HEK293 (cell line): ENCODE data around the gene FXYD5.

Experiments used
- CTCF ChIA-PET: fragments of 350-600 bp; formaldehyde crosslinking; extraction: SDS; loops from one replicate; lab custom pipeline; 2021; ENCODE audit warnings: antibody characterized with exemption; lab: Yijun Ruan, JAX
- POLR2A ChIA-PET: fragments of 300-600 bp; formaldehyde crosslinking; extraction: SDS; loops from one replicate; lab custom pipeline; 2020; ENCODE audit warnings: antibody characterized with exemption, inconsistent platforms; lab: Yijun Ruan, JAX
- H3K27ac ChIP-seq: fragments of 200-500 bp; sonication (Bioruptor generic); 2 replicates; pipeline ENCODE4 v1.5.1; 2014; ENCODE audit warnings: low read depth, low read length, control low read depth, inconsistent platforms; ENCODE audit errors: extremely low read depth
- H3K36me3 ChIP-seq, 2 experiments: fragments of 200-500 bp in 1 of 2; sonication (Bioruptor generic) in 1 of 2; 1 replicate in 1 of 2; 2 replicates in 1 of 2; pipeline ENCODE4 v1.5.1; 2014 to 2017; ENCODE audit warnings: inconsistent platforms in 2 of 2, low read length in 2 of 2; ENCODE audit not compliant: control insufficient read depth in 2 of 2, insufficient read depth in 1 of 2
- H3K4me1 ChIP-seq: fragments of 200-500 bp; sonication (Bioruptor generic); 2 replicates; pipeline ENCODE4 v1.5.1; 2014; ENCODE audit warnings: mild to moderate bottlenecking, low read length, inconsistent platforms; ENCODE audit not compliant: control insufficient read depth, insufficient read depth
- H3K4me3 ChIP-seq: 2 replicates; pipeline ENCODE4 v1.5.1; 2011; ENCODE audit warnings: low read depth, mild to moderate bottlenecking, control low read depth, low read length, moderate library complexity
- H3K9me3 ChIP-seq: fragments of 200-500 bp; sonication (Bioruptor generic); 2 replicates; pipeline ENCODE4 v1.5.1; 2014; ENCODE audit warnings: low read depth, low read length, inconsistent platforms; ENCODE audit not compliant: control insufficient read depth, insufficient read depth
- GFI1B ChIP-seq: fragments of 450-650 bp; formaldehyde crosslinking; IDR thresholded peaks from 2 replicates; pipeline ENCODE4 v1.5.1; 2016; ENCODE audit warnings: missing biosample characterization, missing genetic modification characterization
- IKZF3 ChIP-seq: fragments of 450-650 bp; IDR thresholded peaks from 2 replicates; pipeline ENCODE4 v1.5.0; 2018; ENCODE audit warnings: missing biosample characterization, mild to moderate bottlenecking, missing genetic modification characterization, moderate library complexity
- MYNN ChIP-seq: fragments of 450-650 bp; formaldehyde crosslinking; IDR thresholded peaks from 2 replicates; pipeline ENCODE4 v1.5.1; 2016; ENCODE audit warnings: missing biosample characterization, missing genetic modification characterization, borderline replicate concordance
- PRDM1 ChIP-seq: fragments of 450-650 bp; formaldehyde crosslinking; IDR thresholded peaks from 2 replicates; pipeline ENCODE4; 2016; ENCODE audit warnings: missing biosample characterization, missing genetic modification characterization
- TRIM28 ChIP-seq: IDR thresholded peaks from 2 replicates; pipeline ENCODE4 v1.6.1; 2011; ENCODE audit warnings: low read length, control low read depth, borderline replicate concordance
- ZNF114 ChIP-seq: fragments of 450-650 bp; formaldehyde crosslinking; IDR thresholded peaks from 2 replicates; pipeline ENCODE4 v1.5.0; 2017; ENCODE audit warnings: missing biosample characterization, missing genetic modification characterization
- ZNF174 ChIP-seq: fragments of 450-650 bp; formaldehyde crosslinking; IDR thresholded peaks from 2 replicates; pipeline ENCODE4 v1.5.0; 2017; ENCODE audit warnings: missing biosample characterization, mild to moderate bottlenecking, missing genetic modification characterization
- ZNF24 ChIP-seq: fragments of 450-650 bp; formaldehyde crosslinking; IDR thresholded peaks from 2 replicates; pipeline ENCODE4 v1.5.1; 2016; ENCODE audit warnings: missing biosample characterization, missing genetic modification characterization
- ZNF311 ChIP-seq: fragments of 450-650 bp; formaldehyde crosslinking; IDR thresholded peaks from 2 replicates; pipeline ENCODE4 v1.5.1; 2017; ENCODE audit warnings: missing biosample characterization, missing genetic modification characterization, borderline replicate concordance
- ZNF354C ChIP-seq: fragments of 450-650 bp; formaldehyde crosslinking; IDR thresholded peaks from 2 replicates; pipeline ENCODE4 v1.5.1; 2016; ENCODE audit warnings: missing biosample characterization, missing genetic modification characterization, low read depth, borderline replicate concordance
- ZNF366 ChIP-seq: fragments of 450-650 bp; formaldehyde crosslinking; conservative IDR thresholded peaks from 2 replicates; pipeline ENCODE4 v1.5.1; 2016; ENCODE audit warnings: missing biosample characterization, missing genetic modification characterization
- ZNF394 ChIP-seq: fragments of 450-650 bp; formaldehyde crosslinking; IDR thresholded peaks from 2 replicates; pipeline ENCODE4 v1.5.1; 2016; ENCODE audit warnings: missing biosample characterization, missing genetic modification characterization, mild to moderate bottlenecking, moderate library complexity, borderline replicate concordance
- ZNF423 ChIP-seq: fragments of 450-650 bp; formaldehyde crosslinking; IDR thresholded peaks from 2 replicates; pipeline ENCODE4 v1.5.1; 2016; ENCODE audit warnings: missing biosample characterization, missing genetic modification characterization
- ZNF510 ChIP-seq: fragments of 450-650 bp; formaldehyde crosslinking; IDR thresholded peaks from 2 replicates; pipeline ENCODE4 v1.5.1; 2018; ENCODE audit warnings: mild to moderate bottlenecking, missing genetic modification characterization, missing biosample characterization; ENCODE audit not compliant: insufficient replicate concordance
- ZNF560 ChIP-seq: fragments of 450-650 bp; formaldehyde crosslinking; IDR thresholded peaks from 2 replicates; pipeline ENCODE4 v1.5.1; 2017; ENCODE audit warnings: missing biosample characterization, missing genetic modification characterization, borderline replicate concordance
- ZSCAN23 ChIP-seq: fragments of 450-650 bp; formaldehyde crosslinking; IDR thresholded peaks from 2 replicates; pipeline ENCODE4 v1.5.1; 2016; ENCODE audit warnings: missing biosample characterization, missing genetic modification characterization
- TF ChIP-seq, protein P1 (sequence below): fragments of 450-650 bp; formaldehyde crosslinking; conservative IDR thresholded peaks from 2 replicates; pipeline ENCODE4 v1.5.1; 2016; ENCODE audit warnings: low read depth, missing biosample characterization, missing genetic modification characterization
- TF ChIP-seq, protein P2 (sequence below): fragments of 450-650 bp; formaldehyde crosslinking; IDR thresholded peaks from 2 replicates; pipeline ENCODE4 v1.5.1; 2017; ENCODE audit warnings: missing biosample characterization, missing genetic modification characterization

The FXYD5 gene

DNA sequence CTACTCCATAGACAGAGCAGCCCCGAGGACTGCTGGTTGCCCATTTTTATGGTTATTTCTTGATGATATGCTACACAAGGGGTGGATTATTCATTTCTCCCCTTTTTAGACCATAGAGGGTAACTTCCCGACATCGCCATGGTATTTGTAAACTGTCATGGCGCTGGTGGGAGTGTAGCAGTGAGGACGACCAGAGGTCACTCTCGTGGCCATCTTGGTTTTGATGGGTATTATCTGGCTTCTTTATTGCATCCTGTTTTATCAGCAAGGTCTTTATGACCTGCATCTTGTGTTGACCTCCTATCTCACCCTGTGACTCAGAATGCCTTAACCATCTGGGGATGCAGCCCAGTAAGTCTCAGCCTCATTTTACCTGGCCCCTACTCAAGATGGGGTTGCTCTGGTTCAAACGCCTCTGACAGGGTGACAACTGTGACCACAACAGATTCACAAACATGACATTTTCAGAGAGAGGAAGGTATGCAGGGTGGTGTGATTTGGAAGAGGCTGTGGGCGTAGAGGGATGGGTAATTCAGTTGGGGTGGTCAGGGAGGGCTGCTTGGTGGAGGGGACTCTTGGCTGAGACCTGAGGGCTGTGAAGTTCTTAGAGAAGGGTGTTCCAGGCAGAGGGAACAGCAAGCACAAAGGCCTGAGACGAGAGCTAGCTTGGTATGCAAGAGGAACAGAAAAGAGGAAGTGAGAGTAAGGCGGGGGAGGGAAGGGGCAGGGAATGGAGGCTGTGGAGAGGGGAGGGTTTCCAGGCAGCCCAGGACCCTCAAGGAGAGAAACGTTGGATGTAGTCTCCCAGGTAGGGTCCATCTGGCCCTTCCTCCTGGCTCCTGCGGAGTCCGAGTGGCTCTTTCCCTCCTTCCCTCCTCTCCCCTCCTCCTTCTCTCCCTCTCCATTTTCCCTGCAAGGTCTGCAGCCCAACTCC lies 50.5 kb downstream of the FXYD5 start:
- ChIA-PET POLR2A (interaction anchor here (0.6 kb wide), 2 partner anchors 75 to 633 kb away, joined by 5 read pairs; no protein-coding TSS in a partner anchor), CTCF (interaction anchor here (1.1 to 1.2 kb wide), 2 partner anchors 36 to 51 kb away, joined by 3 read pairs; partner anchors contain the start of gene FXYD5)
- Histone ChIP-seq H3K4me1 (no peaks in the 10 kb centered on the region), H3K27ac (no peak overlapping the region), H3K36me3 (peaks cover 0 to 4% of the 10 kb centered on the region in 2 experiments; a peak in 1 of 3 replicates), H3K4me3 (no peak overlapping the region), H3K9me3 (no peaks in the 10 kb centered on the region)
- TF ChIP-seq ZNF366 (tag by site-specific recombination) (peak; percentile 74), ZNF394 (no peak), PRDM1 (peak; percentile 85)
- TF ChIP-seq, protein P1, sequence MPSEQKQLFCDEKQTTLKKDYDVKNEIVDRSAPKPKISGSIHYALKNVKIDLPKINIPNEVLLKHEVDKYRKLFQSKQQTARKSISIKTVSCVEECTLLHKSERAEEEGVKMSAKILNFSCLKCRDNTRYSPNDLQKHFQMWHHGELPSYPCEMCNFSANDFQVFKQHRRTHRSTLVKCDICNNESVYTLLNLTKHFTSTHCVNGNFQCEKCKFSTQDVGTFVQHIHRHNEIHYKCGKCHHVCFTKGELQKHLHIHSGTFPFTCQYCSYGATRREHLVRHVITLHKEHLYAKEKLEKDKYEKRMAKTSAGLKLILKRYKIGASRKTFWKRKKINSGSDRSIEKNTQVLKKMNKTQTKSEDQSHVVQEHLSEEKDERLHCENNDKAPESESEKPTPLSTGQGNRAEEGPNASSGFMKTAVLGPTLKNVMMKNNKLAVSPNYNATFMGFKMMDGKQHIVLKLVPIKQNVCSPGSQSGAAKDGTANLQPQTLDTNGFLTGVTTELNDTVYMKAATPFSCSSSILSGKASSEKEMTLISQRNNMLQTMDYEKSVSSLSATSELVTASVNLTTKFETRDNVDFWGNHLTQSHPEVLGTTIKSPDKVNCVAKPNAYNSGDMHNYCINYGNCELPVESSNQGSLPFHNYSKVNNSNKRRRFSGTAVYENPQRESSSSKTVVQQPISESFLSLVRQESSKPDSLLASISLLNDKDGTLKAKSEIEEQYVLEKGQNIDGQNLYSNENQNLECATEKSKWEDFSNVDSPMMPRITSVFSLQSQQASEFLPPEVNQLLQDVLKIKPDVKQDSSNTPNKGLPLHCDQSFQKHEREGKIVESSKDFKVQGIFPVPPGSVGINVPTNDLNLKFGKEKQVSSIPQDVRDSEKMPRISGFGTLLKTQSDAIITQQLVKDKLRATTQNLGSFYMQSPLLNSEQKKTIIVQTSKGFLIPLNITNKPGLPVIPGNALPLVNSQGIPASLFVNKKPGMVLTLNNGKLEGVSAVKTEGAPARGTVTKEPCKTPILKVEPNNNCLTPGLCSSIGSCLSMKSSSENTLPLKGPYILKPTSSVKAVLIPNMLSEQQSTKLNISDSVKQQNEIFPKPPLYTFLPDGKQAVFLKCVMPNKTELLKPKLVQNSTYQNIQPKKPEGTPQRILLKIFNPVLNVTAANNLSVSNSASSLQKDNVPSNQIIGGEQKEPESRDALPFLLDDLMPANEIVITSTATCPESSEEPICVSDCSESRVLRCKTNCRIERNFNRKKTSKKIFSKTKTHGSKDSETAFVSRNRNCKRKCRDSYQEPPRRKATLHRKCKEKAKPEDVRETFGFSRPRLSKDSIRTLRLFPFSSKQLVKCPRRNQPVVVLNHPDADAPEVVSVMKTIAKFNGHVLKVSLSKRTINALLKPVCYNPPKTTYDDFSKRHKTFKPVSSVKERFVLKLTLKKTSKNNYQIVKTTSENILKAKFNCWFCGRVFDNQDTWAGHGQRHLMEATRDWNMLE (tag by site-specific recombination): no peak

DNA sequence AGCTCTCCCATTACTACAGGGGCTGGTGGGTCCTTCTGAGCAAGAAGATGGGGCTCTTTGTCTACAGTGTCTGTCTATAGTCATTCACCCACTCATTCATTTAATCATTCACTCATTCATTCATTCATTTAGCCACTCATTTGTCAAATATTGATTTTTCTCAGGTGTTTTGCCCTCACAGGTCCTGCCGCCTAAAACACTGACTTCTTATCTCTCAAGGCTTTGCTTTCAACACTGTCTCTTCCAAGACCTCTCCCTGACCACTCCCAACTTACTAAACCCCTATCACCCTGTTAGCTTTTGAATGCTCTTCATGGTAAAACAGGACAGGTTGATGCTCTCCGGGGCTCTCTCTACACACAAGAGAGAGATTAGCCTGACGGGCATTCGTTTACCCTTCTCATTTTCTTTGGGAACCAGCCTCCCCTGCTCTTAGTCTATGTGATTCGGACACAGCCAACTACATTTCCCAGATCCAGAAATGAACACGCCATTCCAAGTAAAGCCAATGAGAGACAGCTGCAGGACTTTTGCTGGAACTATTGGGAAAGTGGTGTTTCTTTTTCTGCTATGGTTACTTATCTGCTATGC lies 51.3 kb downstream of the FXYD5 start:
- CTCF ChIA-PET: interaction anchor here (0.6 to 1.2 kb wide), 3 partner anchors 23 to 51 kb away, joined by 3 read pairs; partner anchors contain the start of gene FXYD5
- no peaks in the 10 kb centered on the region for H3K9me3 ChIP-seq
- peaks cover 0 to 5% of the 10 kb centered on the region in 2 experiments; a peak in 1 of 3 replicates for H3K36me3 ChIP-seq
- TF ChIP-seq ZNF311 (tag by site-specific recombination) (no peak), IKZF3 (tag by site-specific recombination) (no peak), ZNF24 (tag by site-specific recombination) (0 out of 2 replicates have a peak, but pooled peaks have one; percentile 31), ZNF510 (tag by site-specific recombination) (no peak), ZNF114 (no peak), TRIM28 (no peak), ZSCAN23 (no peak)
- TF ChIP-seq, protein P2, sequence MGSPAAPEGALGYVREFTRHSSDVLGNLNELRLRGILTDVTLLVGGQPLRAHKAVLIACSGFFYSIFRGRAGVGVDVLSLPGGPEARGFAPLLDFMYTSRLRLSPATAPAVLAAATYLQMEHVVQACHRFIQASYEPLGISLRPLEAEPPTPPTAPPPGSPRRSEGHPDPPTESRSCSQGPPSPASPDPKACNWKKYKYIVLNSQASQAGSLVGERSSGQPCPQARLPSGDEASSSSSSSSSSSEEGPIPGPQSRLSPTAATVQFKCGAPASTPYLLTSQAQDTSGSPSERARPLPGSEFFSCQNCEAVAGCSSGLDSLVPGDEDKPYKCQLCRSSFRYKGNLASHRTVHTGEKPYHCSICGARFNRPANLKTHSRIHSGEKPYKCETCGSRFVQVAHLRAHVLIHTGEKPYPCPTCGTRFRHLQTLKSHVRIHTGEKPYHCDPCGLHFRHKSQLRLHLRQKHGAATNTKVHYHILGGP (tag by site-specific recombination): no peak
- no peaks in the 10 kb centered on the region for H3K4me1 ChIP-seq
- H3K27ac ChIP-seq: no peak overlapping the region
- POLR2A ChIA-PET: no interaction called here
- H3K4me3 ChIP-seq: no peak overlapping the region

DNA sequence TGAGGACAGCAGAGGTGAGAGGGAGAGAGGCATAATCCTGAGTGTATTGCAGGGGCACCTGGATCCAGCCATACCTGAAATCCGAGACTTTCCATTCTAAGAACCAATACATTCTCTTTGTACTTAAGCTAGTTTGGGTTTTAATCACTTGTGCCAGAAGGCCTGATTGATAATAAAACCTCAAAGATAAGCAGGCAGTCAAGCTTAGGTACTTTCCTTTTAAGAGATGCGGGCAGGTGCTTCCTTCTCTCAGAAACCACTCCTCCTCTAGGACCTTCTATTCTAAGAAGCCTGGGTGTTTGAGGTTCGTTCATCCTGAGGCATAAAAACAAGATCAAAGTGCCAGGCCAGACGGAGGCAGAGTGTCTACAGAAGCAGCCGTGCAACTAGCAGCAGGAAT lies 51.8 kb downstream of the FXYD5 start:
- peaks cover 0 to 5% of the 10 kb centered on the region in 2 experiments; a peak in 1 of 3 replicates for H3K36me3 ChIP-seq
- POLR2A ChIA-PET: no interaction called here
- H3K9me3 ChIP-seq: no peaks in the 10 kb centered on the region
- peak; percentile 35; the same call in 1 of the 2 replicates for TF ChIP-seq ZNF174 (tag by site-specific recombination)
- no peak for TF ChIP-seq ZNF354C
- no peak for TF ChIP-seq GFI1B (tag by site-specific recombination)
- no peak for TF ChIP-seq MYNN (tag by site-specific recombination)
- 0 out of 2 replicates have a peak, but pooled peaks have one; percentile 3 for TF ChIP-seq ZNF560
- no peak for TF ChIP-seq ZNF423 (tag by site-specific recombination)
- TF ChIP-seq PRDM1: 0 out of 2 replicates have a peak, but pooled peaks have one; percentile 5
- TF ChIP-seq, all 188 proteins: peak for 3
- CTCF ChIA-PET: interaction anchor here (0.6 to 1.2 kb wide), 3 partner anchors 22 to 52 kb away, joined by 3 read pairs; partner anchors contain the start of gene FXYD5
- Histone ChIP-seq H3K27ac (no peak overlapping the region), H3K4me1 (no peaks in the 10 kb centered on the region), H3K4me3 (no peak overlapping the region)
